Posterior cingulate gyrus (tissue), 11 donors: ENCODE data around the gene DCC.

ENCODE experiments used
- DNase-seq, 10 donors: peaks; one replicate each; pipeline versions ENCODE4 v3.0.0 to v3.0.0-alpha.2; 2020 to 2021; ENCODE audit warnings: mixed read lengths in 3 of 10
- intact Hi-C: fragments of 100-400 bp; cut with DNase I; formaldehyde crosslinking; loops from one replicate; pipeline ENCODE4 v1.15.1; 2023

Gene DCC

GRCh38 chr18:53131001-53131400 lies 791.0 kb downstream of the DCC start:
- intact Hi-C loops: no loop called here
- no peak for DNase-seq

GRCh38 chr18:53134711-53135110 lies 794.7 kb downstream of the DCC start:
- no peak for DNase-seq
- intact Hi-C loops: no loop called here

DNA sequence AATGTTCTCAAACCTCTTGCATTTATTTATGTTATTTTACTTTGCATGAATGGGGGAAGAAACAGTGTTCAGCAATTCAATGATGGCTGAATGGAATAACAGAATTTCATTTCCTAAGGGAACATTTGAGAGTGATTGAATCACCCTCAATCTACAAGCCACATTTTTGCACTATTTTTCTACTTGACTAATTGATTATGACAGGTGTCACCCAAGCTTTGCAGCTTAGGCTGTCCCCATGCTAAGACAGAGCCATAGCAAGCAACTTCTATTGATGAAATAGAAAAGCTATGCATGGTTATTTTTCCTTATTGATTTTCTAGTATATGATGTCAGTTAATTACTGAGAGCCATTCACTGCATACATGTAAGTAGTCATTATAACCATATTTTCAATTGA lies 795.7 kb downstream of the DCC start:
- no peak for DNase-seq
- intact Hi-C loops: no loop called here

DNA sequence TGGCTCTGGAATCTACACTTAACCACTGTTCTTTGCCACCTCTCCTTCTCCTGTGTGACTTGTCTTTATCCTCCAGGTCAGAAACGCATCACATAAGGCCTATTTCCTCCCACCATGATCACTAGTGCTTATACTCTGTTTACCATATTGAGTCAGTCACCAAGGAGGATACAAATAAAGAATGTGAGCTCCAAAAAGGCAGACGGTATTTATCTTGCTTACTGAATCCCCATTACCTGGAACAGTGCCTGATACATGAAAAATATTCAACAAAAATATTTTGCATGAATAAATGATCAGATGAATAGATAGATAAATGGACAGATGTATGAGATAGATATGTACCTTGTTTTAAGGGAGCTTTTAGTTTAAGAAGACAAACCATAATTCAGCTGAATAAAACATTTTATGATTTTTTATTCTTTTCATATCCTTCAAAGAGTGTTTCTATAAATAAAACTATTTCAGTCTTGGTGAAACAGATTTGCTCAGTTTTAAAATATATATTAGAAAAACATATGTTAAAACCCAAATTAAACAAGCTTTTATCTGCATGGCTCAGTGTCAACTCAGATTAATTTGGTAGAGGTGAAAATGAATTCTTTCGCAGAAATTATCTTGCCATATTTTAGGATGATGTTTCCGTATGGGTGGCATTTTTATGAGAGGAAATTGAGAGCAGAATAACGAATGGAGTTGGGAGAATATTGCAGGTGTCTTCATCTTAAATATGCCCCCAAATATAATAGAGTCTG lies 799.9 kb downstream of the DCC start:
- DNase-seq: no peak
- intact Hi-C loops: no loop called here

- intact Hi-C loops: no loop called here
- no peak for DNase-seq
Observed at GRCh38 chr18:53142005-53142404, 802.0 kb downstream of the DCC start.

DNA sequence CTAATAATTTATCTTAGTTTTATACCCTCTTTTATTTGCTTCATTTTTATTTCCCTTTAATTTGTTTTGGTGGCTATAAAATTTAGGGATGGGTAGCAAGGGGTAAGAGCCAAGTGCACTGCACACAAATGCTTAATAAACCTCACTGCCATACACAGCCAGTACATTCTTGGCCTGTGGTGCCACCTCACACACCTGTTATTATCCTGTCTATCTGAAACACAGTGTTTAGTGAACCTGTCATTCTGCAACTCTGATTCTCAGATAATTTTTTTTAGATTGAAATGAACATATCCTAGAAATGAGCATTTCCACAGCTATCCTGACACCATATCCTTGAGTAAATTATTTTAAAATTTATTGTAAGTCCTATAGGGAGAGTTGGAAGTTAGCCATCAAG lies 807.5 kb downstream of the DCC start:
- intact Hi-C loops: no loop called here
- DNase-seq: no peak

- intact Hi-C loops: no loop called here
- no peak for DNase-seq
Observed at GRCh38 chr18:53148123-53148522, 808.1 kb downstream of the DCC start.

DNA sequence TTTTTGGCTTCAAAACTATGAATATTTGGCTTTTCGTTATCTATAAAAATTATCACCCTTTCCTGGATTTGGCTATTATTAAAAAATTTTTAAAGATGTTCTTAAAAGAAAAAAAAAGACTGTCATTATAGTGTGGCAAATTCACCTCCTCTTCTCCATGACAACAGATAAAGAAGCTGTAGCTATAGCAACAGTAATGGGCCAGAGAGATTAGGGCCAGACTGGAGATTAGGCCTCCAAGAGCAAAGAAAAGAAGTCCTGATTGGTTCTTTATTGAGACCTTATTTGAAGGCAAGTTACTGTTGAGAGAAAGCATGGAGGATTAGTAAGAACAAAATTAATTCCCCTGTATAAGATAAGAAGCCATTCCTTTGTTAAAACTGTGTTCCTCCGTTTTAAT lies 812.5 kb downstream of the DCC start:
- intact Hi-C loops: no loop called here
- DNase-seq: no peak

DNA sequence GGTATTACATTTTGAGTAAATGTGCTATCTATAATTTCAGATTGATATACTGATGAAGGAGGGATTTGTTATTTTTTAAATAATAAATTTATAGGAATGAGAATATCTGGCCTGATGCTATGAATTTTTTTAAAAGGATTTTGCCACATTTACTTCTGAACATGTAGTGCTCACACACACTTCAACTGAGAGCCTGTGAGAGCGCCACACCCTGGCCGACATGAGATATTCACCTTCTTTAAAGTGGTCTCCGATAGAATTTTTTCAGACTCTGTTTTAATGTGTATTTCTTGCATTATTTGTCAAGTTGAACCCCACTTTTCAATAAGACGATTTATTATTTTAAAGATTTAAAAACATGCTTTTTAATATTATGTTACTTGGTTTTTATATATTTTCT lies 813.3 kb downstream of the DCC start:
- peak in 1 of 10 donors; percentile 11 for DNase-seq
- intact Hi-C loops: no loop called here

- DNase-seq: no peak
- intact Hi-C loops: no loop called here
Observed at GRCh38 chr18:53153800-53154199, 813.8 kb downstream of the DCC start.

DNA sequence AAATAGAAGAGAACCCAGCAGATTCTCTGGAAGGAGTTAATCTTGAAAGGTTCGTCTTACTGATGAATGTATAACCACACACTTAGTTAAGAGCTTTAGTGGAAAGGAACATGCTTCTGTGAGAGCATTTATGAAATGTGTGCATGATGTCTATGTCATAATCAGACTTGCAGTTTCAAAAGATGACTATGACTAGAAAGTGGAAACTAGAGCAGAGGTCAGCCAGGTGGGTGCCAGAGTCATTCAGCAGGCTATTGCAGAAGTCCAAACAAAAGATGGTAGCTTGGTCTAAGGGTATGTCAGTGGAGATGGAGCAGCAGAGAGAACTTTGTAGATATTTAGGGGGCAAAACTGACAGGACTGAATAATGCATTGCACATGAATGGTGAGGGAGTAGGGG lies 825.8 kb downstream of the DCC start:
- intact Hi-C loops: no loop called here
- no peak for DNase-seq

- intact Hi-C loops: no loop called here
- DNase-seq: no peak
Observed at GRCh38 chr18:53169346-53169745, 829.3 kb downstream of the DCC start.

GRCh38 chr18:53191634-53192033 lies 851.6 kb downstream of the DCC start:
- no peak for DNase-seq
- intact Hi-C loops: no loop called here

DNA sequence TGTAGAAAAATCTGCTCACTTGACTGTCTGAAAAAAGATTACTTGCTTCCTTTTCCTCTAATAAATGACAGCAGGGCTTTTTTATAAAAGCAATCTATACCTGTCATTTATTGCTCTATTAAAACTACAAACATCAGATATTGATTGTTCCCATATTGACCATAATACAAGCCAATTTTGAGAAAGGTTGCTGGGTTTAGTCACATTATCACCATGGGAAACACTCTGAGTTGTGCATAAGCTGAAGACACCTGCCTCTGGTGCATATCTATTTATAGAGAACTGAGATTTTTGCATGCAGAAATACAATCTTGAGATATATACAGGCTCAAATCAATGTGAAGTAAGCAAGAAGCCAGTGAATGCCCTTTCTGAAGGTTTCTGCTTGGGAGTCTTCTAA lies 853.9 kb downstream of the DCC start:
- intact Hi-C loops: no loop called here

DNA sequence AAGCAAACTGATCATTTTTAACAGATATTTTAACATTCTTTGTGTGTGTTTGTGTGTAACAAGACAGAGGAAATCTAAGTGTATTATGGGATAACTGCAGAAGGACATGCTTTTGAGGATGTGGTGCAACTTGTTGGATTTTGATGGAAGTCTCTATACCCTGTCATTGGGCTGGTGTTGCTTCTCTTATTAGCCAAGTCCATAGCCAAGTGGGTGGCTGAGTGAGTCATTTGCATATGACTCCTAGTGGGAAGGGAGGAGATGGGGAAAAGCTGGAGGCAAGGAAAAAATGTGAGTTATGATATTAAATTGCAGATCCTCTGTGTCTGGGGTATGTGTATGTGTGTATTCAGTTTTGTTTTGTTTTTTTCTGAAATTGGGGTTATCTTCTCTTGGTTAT lies 879.9 kb downstream of the DCC start:
- DNase-seq: no peak
- intact Hi-C loops: no loop called here

More for the DNA sequence above, 853.9 kb downstream of the DCC start:
- DNase-seq: no peak

DNA sequence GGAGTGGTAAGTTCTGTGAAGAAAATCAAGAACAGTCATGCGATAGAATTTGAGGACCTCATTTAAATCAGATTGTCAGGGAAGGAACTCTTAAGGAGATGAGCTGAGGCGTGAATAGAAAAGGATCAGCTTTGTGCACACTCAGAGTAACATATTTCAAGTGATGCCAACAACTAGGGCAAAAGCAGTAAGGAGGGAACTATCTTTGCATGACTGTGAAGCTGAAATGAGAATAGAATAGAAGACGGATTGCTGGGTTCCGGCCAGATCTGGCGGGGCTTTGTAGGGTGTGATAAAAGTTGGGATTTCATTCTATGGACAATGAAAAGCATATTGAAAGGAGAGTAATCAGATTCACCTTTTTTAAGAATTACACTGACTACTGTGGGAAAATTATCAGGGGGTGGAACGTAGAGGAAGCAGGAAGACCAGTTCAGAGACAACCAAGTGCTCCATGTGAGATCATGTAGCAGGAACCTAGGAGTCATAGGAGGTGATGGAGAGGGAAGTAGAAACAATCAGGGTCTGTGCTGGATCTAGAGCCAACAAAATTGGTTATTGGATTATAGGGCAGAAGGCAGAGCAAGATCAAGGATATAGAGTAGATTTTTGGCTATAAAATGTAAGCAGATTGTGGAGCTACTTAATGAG lies 884.3 kb downstream of the DCC start:
- no peak for DNase-seq
- intact Hi-C loops: no loop called here

- intact Hi-C loops: no loop called here
- DNase-seq: no peak
Observed at GRCh38 chr18:53225567-53226325, 885.7 kb downstream of the DCC start.

DNA sequence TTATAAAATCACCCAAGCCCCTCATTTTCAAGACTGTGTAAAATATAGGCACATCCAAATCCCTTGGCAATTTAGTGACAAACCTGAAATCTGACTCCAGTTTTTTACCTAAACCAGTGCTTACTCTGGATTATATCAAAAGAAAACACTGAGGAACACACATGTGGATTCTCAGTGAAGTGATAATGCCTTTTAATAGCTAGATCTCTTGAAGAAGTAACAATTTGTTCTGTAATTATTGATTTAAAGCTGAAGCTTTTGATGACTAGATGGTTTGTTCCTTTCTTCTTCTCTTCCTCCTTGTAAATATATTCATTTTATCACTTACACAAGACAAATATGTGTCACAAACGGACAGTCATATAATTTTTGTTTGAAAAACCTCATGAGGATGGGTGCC lies 894.6 kb downstream of the DCC start:
- intact Hi-C loops: no loop called here
- no peak for DNase-seq

DNA sequence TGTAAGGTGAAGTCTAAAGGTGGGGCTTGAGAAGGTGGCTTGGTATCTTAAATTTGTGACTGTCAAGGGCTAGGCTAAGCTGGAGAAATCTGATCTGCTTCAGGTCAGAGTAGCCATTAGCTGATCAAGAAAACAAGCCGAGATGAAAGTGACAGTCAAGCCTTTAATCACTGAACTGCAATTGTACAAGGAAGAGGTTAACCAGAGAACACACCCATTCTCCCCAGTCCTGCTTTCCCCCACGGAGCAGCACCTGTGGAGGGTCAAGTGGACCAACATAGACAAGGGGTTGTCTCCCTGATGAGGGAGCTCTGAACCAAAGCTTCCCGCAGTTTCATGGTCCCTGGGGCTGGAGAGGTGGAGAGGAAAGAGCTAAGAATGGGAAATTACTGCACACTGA lies 901.2 kb downstream of the DCC start:
- no peak for DNase-seq

DNA sequence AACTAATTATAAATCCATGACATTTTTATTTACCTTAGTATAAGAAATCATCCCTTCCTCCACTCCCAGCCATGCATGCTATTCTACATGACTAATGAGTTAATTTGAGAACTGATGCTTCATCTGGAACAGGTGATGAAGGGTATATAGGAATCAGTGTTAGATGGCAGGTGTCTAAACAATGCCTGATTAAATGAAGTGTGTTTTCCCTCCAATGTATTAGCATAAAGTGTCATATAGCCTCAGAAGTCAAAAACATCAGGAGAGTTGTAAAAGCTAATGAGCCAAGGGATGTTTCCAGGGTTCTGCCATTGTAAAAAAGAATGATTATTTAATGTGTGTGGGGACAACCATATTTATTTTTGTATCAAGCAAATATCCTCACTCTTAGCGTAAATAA lies 913.8 kb downstream of the DCC start:
- no peak for DNase-seq
- intact Hi-C loops: no loop called here

More for the DNA sequence above, 901.2 kb downstream of the DCC start:
- intact Hi-C loops: no loop called here

- intact Hi-C loops: no loop called here
- DNase-seq: no peak
Observed at GRCh38 chr18:53254265-53254664, 914.3 kb downstream of the DCC start.

- intact Hi-C loops: no loop called here
- no peak for DNase-seq
Observed at GRCh38 chr18:53261241-53261640, 921.2 kb downstream of the DCC start.
